A673 (cell line): ENCODE data around the gene CADM3. TPM values are rescaled to one million over a fixed set of nuclear protein-coding genes. Genes with fewer than 3 reads are reported as not detected.

Experiments
- BruUV-seq: library from RNA; stranded (reverse); fragments of 400-500 nt; replicated peaks from 2 replicates; lab custom pipeline; 2021; lab: Mats Ljungman, UMichigan
- CTCF ChIA-PET: fragments of 300-600 bp; sonication (Branson Sonifier 250); formaldehyde crosslinking; loops from one replicate; lab custom pipeline; 2022; ENCODE audit warnings: antibody characterized with exemption; lab: Charles Lee
- POLR2A ChIA-PET: fragments of 300-600 bp; sonication (Branson Sonifier 250); formaldehyde crosslinking; loops from one replicate; lab custom pipeline; 2022; ENCODE audit warnings: antibody characterized with exemption; ENCODE audit not compliant: low non-redundant PET; lab: Charles Lee
- DNase-seq: peaks from one replicate; pipeline ENCODE4 v3.0.0-alpha.2; 2015; ENCODE audit warnings: low spot score
- H3K27ac ChIP-seq: fragments of 200-600 bp; sonication (generic); 2 replicates; pipeline ENCODE4 v1.5.1; 2016; ENCODE audit warnings: mixed run types, low read depth, mild to moderate bottlenecking, mixed read lengths, antibody characterized with exemption, low read length; ENCODE audit not compliant: poor library complexity, severe bottlenecking
- H3K27me3 ChIP-seq: fragments of 200-600 bp; sonication (generic); replicated peaks from 2 replicates; pipeline ENCODE4 v1.6.1; 2017; ENCODE audit warnings: mixed run types, low read depth, mild to moderate bottlenecking, mixed read lengths, antibody characterized with exemption, low read length; ENCODE audit not compliant: insufficient read depth, poor library complexity
- H3K36me3 ChIP-seq: fragments of 200-600 bp; sonication (generic); 2 replicates; pipeline ENCODE4 v1.6.1; 2016; ENCODE audit warnings: mixed run types, mild to moderate bottlenecking, mixed read lengths, antibody characterized with exemption, low read length; ENCODE audit not compliant: insufficient read depth, poor library complexity, severe bottlenecking
- H3K4me1 ChIP-seq: fragments of 200-600 bp; sonication (generic); 2 replicates; pipeline ENCODE4 v1.6.1; 2017; ENCODE audit warnings: mixed run types, mild to moderate bottlenecking, mixed read lengths, antibody characterized with exemption, low read length; ENCODE audit not compliant: insufficient read depth, poor library complexity, severe bottlenecking
- H3K4me3 ChIP-seq: fragments of 200-600 bp; sonication (generic); 2 replicates; pipeline ENCODE4 v1.5.1; 2016; ENCODE audit warnings: low read depth, mixed run types, mild to moderate bottlenecking, mixed read lengths, low read length; ENCODE audit not compliant: poor library complexity, severe bottlenecking
- H3K9me3 ChIP-seq: fragments of 200-600 bp; sonication (generic); 2 replicates; pipeline ENCODE4 v1.6.1; 2016; ENCODE audit warnings: mixed run types, low read depth, mild to moderate bottlenecking, mixed read lengths, antibody characterized with exemption, low read length; ENCODE audit not compliant: poor library complexity, severe bottlenecking
- CTCF ChIP-seq: fragments of 300-800, 200-600 bp; sonication (generic); conservative IDR thresholded peaks from 2 replicates; pipeline ENCODE4 v1.5.1; 2017; ENCODE audit warnings: low read depth, mild to moderate bottlenecking, antibody characterized with exemption, low read length, moderate library complexity, mixed read lengths
- EZH2 ChIP-seq: fragments of 200-600 bp; sonication (generic); IDR thresholded peaks from 2 replicates; pipeline ENCODE4 v1.6.1; 2017; ENCODE audit warnings: borderline replicate concordance, low read depth, mild to moderate bottlenecking, mixed read lengths, antibody characterized with exemption, low read length; ENCODE audit not compliant: poor library complexity, severe bottlenecking
- intact Hi-C: fragments of 100-400 bp; cut with micrococcal nuclease; formaldehyde crosslinking; loops from one replicate; pipeline ENCODE4 v1.10.0; 2022; ENCODE audit not compliant: unreplicated experiment
- total RNA-seq: library from RNA; stranded (reverse); gene quantifications from 2 replicates; pipeline ENCODE4 v1.2.3, GENCODE V29; 2021

Gene CADM3
- total RNA-seq, 1 experiment from 2014 or later: not detected

- Histone ChIP-seq H3K4me3 (no peak overlapping the region), H3K4me1 (no peaks in the 10 kb centered on the region), H3K27me3 (peaks cover 61% of the 10 kb centered on the region), H3K27ac (no peak overlapping the region), H3K9me3 (no peaks in the 10 kb centered on the region), H3K36me3 (no peaks in the 10 kb centered on the region)
- peak; percentile 73 for DNase-seq
- ChIA-PET POLR2A (no interaction called here), CTCF (interaction anchor here (0.6 to 1.9 kb wide), 11 partner anchors 18 to 875 kb away, joined by 3 to 10 read pairs (median 3); no protein-coding TSS in a partner anchor)
- TF ChIP-seq EZH2 (no peak), CTCF (peak; percentile 93)
- no TSS peak for BruUV-seq
- intact Hi-C loops: loop anchor here (2.0 to 5.0 kb wide), 3 partner anchors 66 to 875 kb away; no protein-coding TSS in a partner anchor
Measured at GRCh38 chr1:159132271-159132881, 39.0 kb upstream of the CADM3 start.

GRCh38 chr1:159140474-159140873 lies 30.9 kb upstream of the CADM3 start:
- H3K4me1 ChIP-seq: no peaks in the 10 kb centered on the region
- TF ChIP-seq EZH2: no peak
- TF ChIP-seq CTCF: no peak
- ChIA-PET CTCF (no interaction called here), POLR2A (no interaction called here)
- BruUV-seq: no TSS peak
- no peak overlapping the region for H3K4me3 ChIP-seq
- no peaks in the 10 kb centered on the region for H3K36me3 ChIP-seq
- no peak overlapping the region for H3K27ac ChIP-seq
- peaks cover 98% of the 10 kb centered on the region for H3K27me3 ChIP-seq
- DNase-seq: no peak
- intact Hi-C loops: no loop called here
- H3K9me3 ChIP-seq: no peaks in the 10 kb centered on the region

- H3K36me3 ChIP-seq: no peaks in the 10 kb centered on the region
Measured at GRCh38 chr1:159141584-159142390, 29.6 kb upstream of the CADM3 start.

More at GRCh38 chr1:159141584-159142390, 29.6 kb upstream of the CADM3 start:
- intact Hi-C loops: no loop called here
- POLR2A ChIA-PET: no interaction called here
- no peaks in the 10 kb centered on the region for H3K9me3 ChIP-seq
- H3K27me3 ChIP-seq: peaks cover 94% of the 10 kb centered on the region
- TF ChIP-seq CTCF (no peak), EZH2 (no peak)
- H3K4me3 ChIP-seq: no peak overlapping the region
- no peak overlapping the region for H3K27ac ChIP-seq
- no peaks in the 10 kb centered on the region for H3K4me1 ChIP-seq
- BruUV-seq: no TSS peak
- peak; percentile 12 for DNase-seq
- CTCF ChIA-PET: no interaction called here
